Measurements from ENCODE around the gene ATP10B. TPM values are rescaled to one million over a fixed set of nuclear protein-coding genes. Genes with fewer than 3 reads are reported as not detected.
"Not testable (repeated sequence)": the region's sequence is repeated elsewhere in the genome, so short reads cannot be mapped to it uniquely, and the experiment has no call there.

ATP10B gene, protein sequence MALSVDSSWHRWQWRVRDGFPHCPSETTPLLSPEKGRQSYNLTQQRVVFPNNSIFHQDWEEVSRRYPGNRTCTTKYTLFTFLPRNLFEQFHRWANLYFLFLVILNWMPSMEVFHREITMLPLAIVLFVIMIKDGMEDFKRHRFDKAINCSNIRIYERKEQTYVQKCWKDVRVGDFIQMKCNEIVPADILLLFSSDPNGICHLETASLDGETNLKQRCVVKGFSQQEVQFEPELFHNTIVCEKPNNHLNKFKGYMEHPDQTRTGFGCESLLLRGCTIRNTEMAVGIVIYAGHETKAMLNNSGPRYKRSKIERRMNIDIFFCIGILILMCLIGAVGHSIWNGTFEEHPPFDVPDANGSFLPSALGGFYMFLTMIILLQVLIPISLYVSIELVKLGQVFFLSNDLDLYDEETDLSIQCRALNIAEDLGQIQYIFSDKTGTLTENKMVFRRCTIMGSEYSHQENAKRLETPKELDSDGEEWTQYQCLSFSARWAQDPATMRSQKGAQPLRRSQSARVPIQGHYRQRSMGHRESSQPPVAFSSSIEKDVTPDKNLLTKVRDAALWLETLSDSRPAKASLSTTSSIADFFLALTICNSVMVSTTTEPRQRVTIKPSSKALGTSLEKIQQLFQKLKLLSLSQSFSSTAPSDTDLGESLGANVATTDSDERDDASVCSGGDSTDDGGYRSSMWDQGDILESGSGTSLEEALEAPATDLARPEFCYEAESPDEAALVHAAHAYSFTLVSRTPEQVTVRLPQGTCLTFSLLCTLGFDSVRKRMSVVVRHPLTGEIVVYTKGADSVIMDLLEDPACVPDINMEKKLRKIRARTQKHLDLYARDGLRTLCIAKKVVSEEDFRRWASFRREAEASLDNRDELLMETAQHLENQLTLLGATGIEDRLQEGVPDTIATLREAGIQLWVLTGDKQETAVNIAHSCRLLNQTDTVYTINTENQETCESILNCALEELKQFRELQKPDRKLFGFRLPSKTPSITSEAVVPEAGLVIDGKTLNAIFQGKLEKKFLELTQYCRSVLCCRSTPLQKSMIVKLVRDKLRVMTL (N-terminal part only)
- total RNA-seq (under 1 TPM in 1 of 2 donors, not detected in 1; 0.32 TPM), polyA plus RNA-seq (under 1 TPM in 1 of 2 donors, not detected in 1; 0.88 TPM)
- long read RNA-seq, donor 1 = 0 reads
- long read RNA-seq, donor 2, partial matches to known transcripts = 0 of 1 reads
- long read RNA-seq, donor 2, other reads (novel, unspliced or antisense) = 1 of 1 reads

GRCh38 chr5:160852049-160852448 lies at the start of gene ATP10B:
ATP10B (minus strand) TSS chr5:160852211; CDS start chr5:160688074, 164,137 bp downstream.
- Histone ChIP-seq H3K36me3 (ENCODE audit: control insufficient read depth in 1 of 2, insufficient read depth in 2 of 2, low read length in 1 of 2) (no peaks in the 10 kb centered on the region), H3K27me3 (ENCODE audit: control insufficient read depth in 1 of 2, insufficient read depth in 2 of 2, low read length in 1 of 2) (no peaks in the 10 kb centered on the region), H3K27ac (ENCODE audit: low read depth in 1 of 2, low read length in 2 of 2) (no peak within 1 kb of the TSS), H3K9me3 (ENCODE audit: control insufficient read depth, low read length) (no peaks in the 10 kb centered on the region), H3K4me1 (ENCODE audit: control insufficient read depth in 1 of 2, insufficient read depth in 2 of 2, low read length in 2 of 2) (no peaks in the 10 kb centered on the region), H3K4me3 (ENCODE audit: low read length in 2 of 2) (no peak within 1 kb of the TSS)
- DNase-seq = no peak
- intact Hi-C loops (cut with DNase I) = no loop called here
- no peak for ATAC-seq (ENCODE audit: low FRiP score)
- WGBS, 2 donors = 53 to 77% methylated on average over 4 of the region's 4 CpGs

GRCh38 chr5:160901656-160902055 lies 49.6 kb upstream of the ATP10B start:
- H3K4me3 ChIP-seq (ENCODE audit: low read length in 2 of 2) = no peak overlapping the region
- ATAC-seq (ENCODE audit: low FRiP score) (no peak), DNase-seq (no peak)
- no peaks in the 10 kb centered on the region for H3K9me3 ChIP-seq (ENCODE audit: control insufficient read depth, low read length)
- H3K4me1 ChIP-seq (ENCODE audit: control insufficient read depth in 1 of 2, insufficient read depth in 2 of 2, low read length in 2 of 2) = no peaks in the 10 kb centered on the region
- H3K36me3 ChIP-seq (ENCODE audit: control insufficient read depth in 1 of 2, insufficient read depth in 2 of 2, low read length in 1 of 2) = no peaks in the 10 kb centered on the region
- H3K27ac ChIP-seq (ENCODE audit: low read depth in 1 of 2, low read length in 2 of 2) = no peak overlapping the region
- intact Hi-C loops (cut with DNase I) = no loop called here
- WGBS, 2 donors = 53 to 60% methylated on average over 1 of the region's 1 CpG
- H3K27me3 ChIP-seq (ENCODE audit: control insufficient read depth in 1 of 2, insufficient read depth in 2 of 2, low read length in 1 of 2) = no peaks in the 10 kb centered on the region

DNA sequence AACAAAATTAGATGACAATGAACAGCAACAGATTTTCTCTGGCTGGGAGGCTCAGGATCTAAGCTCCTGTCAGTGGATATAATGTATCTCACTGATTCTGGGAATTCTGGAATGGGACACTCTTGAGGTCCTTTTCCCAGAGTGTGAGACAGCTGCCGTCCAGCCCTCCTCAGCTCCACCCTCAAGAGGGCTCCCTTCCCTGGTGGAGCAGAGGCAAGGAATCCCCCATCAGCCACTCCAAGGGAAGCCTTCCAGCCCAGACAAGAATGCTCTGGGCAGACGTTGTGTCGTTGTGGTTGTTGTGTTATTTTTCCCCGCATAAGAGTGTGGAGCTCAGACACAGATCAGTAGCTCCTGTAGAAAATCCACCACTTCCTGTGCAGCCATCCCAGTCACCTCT lies 47.7 kb upstream of the ATP10B start:
- Histone ChIP-seq H3K27me3 (ENCODE audit: control insufficient read depth in 1 of 2, insufficient read depth in 2 of 2, low read length in 1 of 2) (no peaks in the 10 kb centered on the region), H3K27ac (ENCODE audit: low read depth in 1 of 2, low read length in 2 of 2) (no peak overlapping the region), H3K36me3 (ENCODE audit: control insufficient read depth in 1 of 2, insufficient read depth in 2 of 2, low read length in 1 of 2) (no peaks in the 10 kb centered on the region), H3K4me1 (ENCODE audit: control insufficient read depth in 1 of 2, insufficient read depth in 2 of 2, low read length in 2 of 2) (no peaks in the 10 kb centered on the region), H3K4me3 (ENCODE audit: low read length in 2 of 2) (no peak overlapping the region), H3K9me3 (ENCODE audit: control insufficient read depth, low read length) (no peaks in the 10 kb centered on the region)
- no peak for DNase-seq
- 47 to 49% methylated on average over 4 of the region's 4 CpGs for WGBS, 2 donors
- no peak for ATAC-seq (ENCODE audit: low FRiP score)
- intact Hi-C loops (cut with DNase I) = no loop called here

- H3K27me3 ChIP-seq (ENCODE audit: control insufficient read depth in 1 of 2, insufficient read depth in 2 of 2, low read length in 1 of 2); H3K4me1 ChIP-seq (ENCODE audit: control insufficient read depth in 1 of 2, insufficient read depth in 2 of 2, low read length in 2 of 2); H3K36me3 ChIP-seq (ENCODE audit: control insufficient read depth in 1 of 2, insufficient read depth in 2 of 2, low read length in 1 of 2); H3K9me3 ChIP-seq (ENCODE audit: control insufficient read depth, low read length); H3K27ac ChIP-seq (ENCODE audit: low read depth in 1 of 2, low read length in 2 of 2); ATAC-seq (ENCODE audit: low FRiP score); H3K4me3 ChIP-seq (ENCODE audit: low read length in 2 of 2); DNase-seq; intact Hi-C loops (cut with DNase I): not testable (repeated sequence)
- WGBS, 2 donors = 85 to 87% methylated on average over 6 of the region's 6 CpGs
These were observed 41.4 kb upstream of the ATP10B start for GRCh38 chr5:160893180-160893964.

GRCh38 chr5:160887780-160888179 lies 35.8 kb upstream of the ATP10B start:
- H3K9me3 ChIP-seq (ENCODE audit: control insufficient read depth, low read length) = no peaks in the 10 kb centered on the region
- no peaks in the 10 kb centered on the region for H3K36me3 ChIP-seq (ENCODE audit: control insufficient read depth in 1 of 2, insufficient read depth in 2 of 2, low read length in 1 of 2)
- intact Hi-C loops (cut with DNase I) = no loop called here
- H3K4me3 ChIP-seq (ENCODE audit: low read length in 2 of 2) = no peak overlapping the region
- no peaks in the 10 kb centered on the region for H3K27me3 ChIP-seq (ENCODE audit: control insufficient read depth in 1 of 2, insufficient read depth in 2 of 2, low read length in 1 of 2)
- no peak for ATAC-seq (ENCODE audit: low FRiP score)
- no peak overlapping the region for H3K27ac ChIP-seq (ENCODE audit: low read depth in 1 of 2, low read length in 2 of 2)
- no peak for DNase-seq
- no peaks in the 10 kb centered on the region for H3K4me1 ChIP-seq (ENCODE audit: control insufficient read depth in 1 of 2, insufficient read depth in 2 of 2, low read length in 2 of 2)
- WGBS, 2 donors = 32 to 53% methylated on average over 3 of the region's 3 CpGs

GRCh38 chr5:160873560-160874200 lies 21.7 kb upstream of the ATP10B start:
- H3K4me1 ChIP-seq (ENCODE audit: control insufficient read depth in 1 of 2, insufficient read depth in 2 of 2, low read length in 2 of 2); H3K27ac ChIP-seq (ENCODE audit: low read depth in 1 of 2, low read length in 2 of 2); intact Hi-C loops (cut with DNase I); H3K9me3 ChIP-seq (ENCODE audit: control insufficient read depth, low read length); H3K4me3 ChIP-seq (ENCODE audit: low read length in 2 of 2); H3K27me3 ChIP-seq (ENCODE audit: control insufficient read depth in 1 of 2, insufficient read depth in 2 of 2, low read length in 1 of 2); ATAC-seq (ENCODE audit: low FRiP score); DNase-seq; H3K36me3 ChIP-seq (ENCODE audit: control insufficient read depth in 1 of 2, insufficient read depth in 2 of 2, low read length in 1 of 2): not testable (repeated sequence)
- 16% methylated on average over 15 to 20 of the region's 21 CpGs for WGBS, 2 donors

DNA sequence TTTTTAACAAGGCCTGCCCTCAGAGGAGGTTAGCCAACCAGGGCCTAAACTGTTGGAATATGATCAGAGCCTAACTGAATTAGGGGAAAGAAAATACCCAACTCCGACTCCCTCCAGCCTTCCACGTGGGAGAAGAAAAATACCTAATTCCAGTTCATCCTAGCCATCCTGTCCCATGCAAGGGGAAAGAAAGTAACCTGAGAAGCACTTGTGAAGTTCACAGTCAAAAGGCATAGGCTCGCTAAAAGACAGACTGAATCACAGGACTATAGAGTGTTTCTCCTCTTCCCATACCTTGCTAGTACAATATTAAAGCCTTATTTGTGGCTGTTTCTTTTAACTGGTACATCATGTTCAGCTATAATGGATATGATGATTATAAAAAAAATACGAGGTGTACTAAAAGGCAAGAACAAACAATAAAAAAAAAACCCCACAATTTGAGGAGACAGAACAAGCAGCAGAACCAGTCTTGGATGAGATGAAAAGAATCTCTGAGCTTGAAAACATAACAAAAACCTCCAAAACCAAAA lies 18.0 kb upstream of the ATP10B start:
- intact Hi-C loops (cut with DNase I) = no loop called here
- Histone ChIP-seq H3K27me3 (ENCODE audit: control insufficient read depth in 1 of 2, insufficient read depth in 2 of 2, low read length in 1 of 2) (no peaks in the 10 kb centered on the region), H3K4me3 (ENCODE audit: low read length in 2 of 2) (no peak overlapping the region), H3K36me3 (ENCODE audit: control insufficient read depth in 1 of 2, insufficient read depth in 2 of 2, low read length in 1 of 2) (no peaks in the 10 kb centered on the region), H3K27ac (ENCODE audit: low read depth in 1 of 2, low read length in 2 of 2) (no peak overlapping the region), H3K4me1 (ENCODE audit: control insufficient read depth in 1 of 2, insufficient read depth in 2 of 2, low read length in 2 of 2) (no peaks in the 10 kb centered on the region), H3K9me3 (ENCODE audit: control insufficient read depth, low read length) (no peaks in the 10 kb centered on the region)
- ATAC-seq (ENCODE audit: low FRiP score) (no peak), DNase-seq (no peak)
- WGBS, 2 donors = 44 to 47% methylated on average over 4 of the region's 4 CpGs

Data from aorta (tissue), 5 donors.